A549 (cell line): ENCODE measurements around the gene LDLRAD4. TPM values are rescaled to one million over a fixed set of nuclear protein-coding genes. Genes with fewer than 3 reads are reported as not detected.

ENCODE experiments used
- ATAC-seq, 2 experiments: fragments of 200-7000 bp in 1 of 2; fragments of >200 bp in 1 of 2; cut with Nextera tagmentation in 1 of 2; cut with Tn5 transposase in 1 of 2; 3 replicates each; pipeline versions ENCODE4 v1.8.0 to v1.9.1; 2018 to 2020; ENCODE audit warnings: mild to moderate bottlenecking in 1 of 2, moderate library complexity in 1 of 2
- CTCF ChIA-PET: fragments of 300-600 bp; sonication (Branson Sonifier 250); formaldehyde crosslinking; extraction: SDS; loops from one replicate; lab custom pipeline; 2021; ENCODE audit warnings: antibody characterized with exemption, inconsistent platforms; lab: Yijun Ruan, JAX
- POLR2A ChIA-PET: fragments of 350-600 bp; formaldehyde crosslinking; extraction: SDS; loops from one replicate; lab custom pipeline; 2021; ENCODE audit warnings: antibody characterized with exemption, inconsistent platforms; lab: Yijun Ruan, JAX
- DNase-seq, 2 experiments: peaks; one replicate each; pipeline versions ENCODE4 v3.0.0 to v3.0.0-alpha.2; 2011 to 2016; ENCODE audit warnings: low read depth in 1 of 2, low spot score in 1 of 2
- FAIRE-seq: peaks from 2 replicates; lab custom pipeline; 2011; peaks lifted over from hg19 to GRCh38; lab: Jason Lieb, UNC
- H3K27ac ChIP-seq, 2 experiments: fragments of >200 bp; sonication (Bioruptor Twin); formaldehyde crosslinking; 3 replicates each; pipeline ENCODE4 v1.5.1; 2016 to 2017
- H3K4me1 ChIP-seq: fragments of >200 bp; sonication (Bioruptor Twin); formaldehyde crosslinking; 3 replicates; pipeline ENCODE4 v1.6.1; 2016
- H3K4me2 ChIP-seq: fragments of >200 bp; sonication (Bioruptor Twin); formaldehyde crosslinking; 3 replicates; pipeline ENCODE4 v1.6.1; 2016
- H3K4me3 ChIP-seq: fragments of >200 bp; sonication (Bioruptor Twin); formaldehyde crosslinking; 3 replicates; pipeline ENCODE4 v1.5.1; 2016
- H3K9me3 ChIP-seq: fragments of >200 bp; sonication (Bioruptor Twin); formaldehyde crosslinking; 3 replicates; pipeline ENCODE4 v1.6.1; 2016
- CBX2 ChIP-seq: fragments of 200-600 bp; sonication (generic); IDR thresholded peaks from 2 replicates; pipeline ENCODE4 v1.6.1; 2016; ENCODE audit warnings: low read depth, mild to moderate bottlenecking, borderline replicate concordance
- EHF ChIP-seq: fragments of 250-450 bp; sonication (Bioruptor Pico); IDR thresholded peaks from 2 replicates; pipeline ENCODE4 v1.5.0; 2020; ENCODE audit warnings: mild to moderate bottlenecking
- ELK1 ChIP-seq: fragments of 150-350 bp; IDR thresholded peaks from 2 replicates; pipeline ENCODE4 v1.6.1; 2014; ENCODE audit warnings: low read depth, mild to moderate bottlenecking, low read length
- EP300 ChIP-seq, 2 experiments: fragments of >200 bp; sonication (Bioruptor Twin); formaldehyde crosslinking; IDR thresholded peaks; 2 replicates in 1 of 2; 3 replicates in 1 of 2; pipeline ENCODE4 v1.6.1; 2016 to 2017
- FOSB ChIP-seq: fragments of 250-450 bp; sonication (Bioruptor Pico); IDR thresholded peaks from 2 replicates; pipeline ENCODE4 v1.5.0; 2020; ENCODE audit warnings: mild to moderate bottlenecking, moderate library complexity
- HES2 ChIP-seq: fragments of >200 bp; sonication (Bioruptor Twin); formaldehyde crosslinking; IDR thresholded peaks from 2 replicates; pipeline ENCODE4 v1.6.1; 2016
- HEYL ChIP-seq: fragments of 250-450 bp; sonication (Bioruptor Pico); IDR thresholded peaks from 2 replicates; pipeline ENCODE4 v1.8.0; 2021; ENCODE audit warnings: mild to moderate bottlenecking, moderate library complexity
- HMGXB4 ChIP-seq: fragments of 250-450 bp; sonication (Bioruptor Pico); IDR thresholded peaks from 2 replicates; pipeline ENCODE4 v1.5.0; 2021; ENCODE audit warnings: mild to moderate bottlenecking, moderate library complexity, borderline replicate concordance
- HOXA7 ChIP-seq: fragments of 250-450 bp; sonication (Bioruptor Pico); IDR thresholded peaks from 2 replicates; pipeline ENCODE4 v1.5.0; 2020; ENCODE audit warnings: mild to moderate bottlenecking, moderate library complexity
- HOXB13 ChIP-seq: fragments of 250-450 bp; sonication (Bioruptor Pico); IDR thresholded peaks from 2 replicates; pipeline ENCODE4 v1.5.0; 2020; ENCODE audit warnings: low read depth, mild to moderate bottlenecking, moderate library complexity
- KDM5A ChIP-seq: fragments of 200-600 bp; sonication (generic); IDR thresholded peaks from 2 replicates; pipeline ENCODE4 v1.6.1; 2016; ENCODE audit warnings: antibody characterized with exemption, mild to moderate bottlenecking
- NR3C1 ChIP-seq: fragments of >200 bp; sonication (Bioruptor Twin); formaldehyde crosslinking; IDR thresholded peaks from 3 replicates; pipeline ENCODE4 v1.6.1; 2017
- PBX3 ChIP-seq: IDR thresholded peaks from 2 replicates; pipeline ENCODE4 v1.6.1; 2012
- REST ChIP-seq: fragments of 200-600 bp; sonication (generic); IDR thresholded peaks from 2 replicates; pipeline ENCODE4 v1.6.1; 2016; ENCODE audit warnings: antibody characterized with exemption, mild to moderate bottlenecking, moderate library complexity
- RNF2 ChIP-seq: fragments of 200-600 bp; sonication (generic); IDR thresholded peaks from 2 replicates; pipeline ENCODE4 v1.6.1; 2016; ENCODE audit warnings: low read depth, mild to moderate bottlenecking, antibody characterized with exemption, moderate library complexity, borderline replicate concordance
- SMC3 ChIP-seq: fragments of >200 bp; sonication (Bioruptor Twin); formaldehyde crosslinking; IDR thresholded peaks from 3 replicates; pipeline ENCODE4 v1.6.1; 2018; ENCODE audit warnings: inconsistent platforms
- TFCP2L1 ChIP-seq: fragments of 250-450 bp; sonication (Bioruptor Pico); IDR thresholded peaks from 2 replicates; pipeline ENCODE4 v1.5.0; 2021; ENCODE audit warnings: mild to moderate bottlenecking
- ZC3H11A ChIP-seq: fragments of 450-650 bp; IDR thresholded peaks from 2 replicates; pipeline ENCODE4 v1.6.1; 2014; ENCODE audit warnings: antibody characterized with exemption, mild to moderate bottlenecking
- ZNF302 ChIP-seq: fragments of 250-450 bp; sonication (Bioruptor Pico); IDR thresholded peaks from 2 replicates; pipeline ENCODE4 v1.9.0; 2021; ENCODE audit warnings: inconsistent platforms, mild to moderate bottlenecking, moderate library complexity
- WGBS: methylation state at CpG from one replicate; pipeline ENCODE4 v1.1.6; 2017; ENCODE audit errors: missing lambda C conversion rate; 5-methylcytosine and 5-hydroxymethylcytosine counted together
- polyA plus RNA-seq, 4 experiments: library from polyadenylated mRNA; depleted of rRNA in 3 of 4; stranded (reverse); fragments of >200 nt; fragmentation: RNase III in 1 of 4; extraction: RNeasy Plus Mini Kit Qiagen cat#74134 plus additional on column Dnase treatment in 1 of 4; gene quantifications; 2 replicates in 3 of 4; 3 replicates in 1 of 4; pipeline ENCODE4 v1.2.3, GENCODE V29; 2011 to 2017
- small RNA-seq, 6 experiments: library from RNA; depleted of rRNA; stranded (forward); fragments of <200 nt; gene quantifications; one replicate each; pipeline ENCODE3, GENCODE V24; 2012

Gene LDLRAD4
- polyA plus RNA-seq, 2 of the 4 experiments (the other 2 are of a cell fraction) = 5.2 to 7.6 TPM

- ChIA-PET CTCF (no interaction called here), POLR2A (no interaction called here)
- no peak overlapping the region for H3K4me3 ChIP-seq
- 78% methylated on average over 3 of the region's 3 CpGs for WGBS
- no peak for TF ChIP-seq HES2
- TF ChIP-seq REST = no peak
- TF ChIP-seq HOXB13 (CRISPR knock-in tag) = no peak
- no peak for TF ChIP-seq PBX3
- no peak for TF ChIP-seq RNF2
- no peak for TF ChIP-seq HMGXB4 (CRISPR knock-in tag)
- TF ChIP-seq KDM5A = no peak
- TF ChIP-seq HOXA7 (CRISPR knock-in tag) = no peak
- TF ChIP-seq SMC3 = no peak
- no peak for TF ChIP-seq CBX2
- TF ChIP-seq ELK1 = no peak
- no peak for TF ChIP-seq ZC3H11A
- TF ChIP-seq EP300 (IDR thresholded peaks at IDR 0.05) = no peak
- TF ChIP-seq HEYL (CRISPR knock-in tag) = no peak
- no peak for TF ChIP-seq NR3C1
- no peaks in the 10 kb centered on the region for H3K9me3 ChIP-seq
- H3K4me2 ChIP-seq = no peak overlapping the region
- FAIRE-seq (no peak), ATAC-seq (no peak), DNase-seq (no peak)
- no peaks in the 10 kb centered on the region for H3K4me1 ChIP-seq
- H3K27ac ChIP-seq = no peak overlapping the region
These were observed 478.4 kb downstream of the LDLRAD4 start for GRCh38 chr18:13696961-13697360.

GRCh38 chr18:13700153-13700552 lies 481.6 kb downstream of the LDLRAD4 start:
- H3K9me3 ChIP-seq = peaks cover 11% of the 10 kb centered on the region; the same call in 2 of the 3 replicates
- no peaks in the 10 kb centered on the region for H3K4me1 ChIP-seq
- POLR2A ChIA-PET = no interaction called here
- DNase-seq (no peak), ATAC-seq (no peak), FAIRE-seq (no peak)
- TF ChIP-seq TFCP2L1 (CRISPR knock-in tag) (no peak), ZNF302 (CRISPR knock-in tag) (no peak), FOSB (CRISPR knock-in tag) (no peak), EHF (CRISPR knock-in tag) (no peak)
- WGBS = 100% methylated on average over 1 of the region's 1 CpG
- no peak overlapping the region for H3K4me2 ChIP-seq
- CTCF ChIA-PET = interaction anchor here (1.0 kb wide), 1 partner anchor 9 kb away, joined by 3 read pairs; no protein-coding TSS in a partner anchor
- no peak overlapping the region for H3K4me3 ChIP-seq
- no peak overlapping the region for H3K27ac ChIP-seq

Small RNAs within 50 kb of the gene (small RNA-seq; reads per million reads assigned to genes)
- gene MIR4526 = 0 reads per million in 6 experiments
- gene MIR5190 = 0 reads per million in 6 experiments

Other genes with a start within 250 kb of the LDLRAD4 start
- 19.2 and 21.1 TPM in 2 replicates for gene CEP192, start 227.4 kb upstream of the LDLRAD4 start, polyA plus RNA-seq (2011; rRNA removed)
- gene CEP192, start 227.4 kb upstream of the LDLRAD4 start, polyA plus RNA-seq (2017; fragmentation: RNase III; extraction: RNeasy Plus Mini Kit Qiagen cat#74134 plus additional on column Dnase treatment) = 7.9 to 9.1 TPM (median 8.9 TPM) in 3 replicates